Neuronal stem cell (in vitro differentiated cells): ENCODE results near the gene CELA2A.
"Not testable (repeated sequence)": the region's sequence is repeated elsewhere in the genome, so short reads cannot be mapped to it uniquely, and the experiment has no call there.

Experiments used
- DNase-seq: peaks from one replicate; pipeline ENCODE4 v3.0.0-alpha.2; 2013; ENCODE audit warnings: low spot score
- H2AFZ ChIP-seq: one replicate; pipeline ENCODE4 v1.6.1; 2013; ENCODE audit warnings: mild to moderate bottlenecking, low read length, inconsistent platforms
- H2AK5ac ChIP-seq: 2 replicates; pipeline ENCODE4 v1.6.1; 2013; ENCODE audit warnings: low read depth, mild to moderate bottlenecking, inconsistent platforms, low read length, moderate library complexity, mixed read lengths
- H2BK120ac ChIP-seq: 2 replicates; pipeline ENCODE4 v1.6.1; 2013; ENCODE audit warnings: low read depth, mild to moderate bottlenecking, inconsistent platforms, low read length, moderate library complexity, mixed read lengths
- H2BK12ac ChIP-seq: one replicate; pipeline ENCODE4 v1.6.1; 2013; ENCODE audit warnings: low read length, inconsistent platforms
- H2BK15ac ChIP-seq: 2 replicates; pipeline ENCODE4 v1.6.1; 2013; ENCODE audit warnings: mild to moderate bottlenecking, low read length, inconsistent platforms, mixed read lengths
- H2BK5ac ChIP-seq: one replicate; pipeline ENCODE4 v1.6.1; 2013; ENCODE audit warnings: inconsistent platforms, mild to moderate bottlenecking, low read length, moderate library complexity
- H3K14ac ChIP-seq: one replicate; pipeline ENCODE4 v1.6.1; 2013; ENCODE audit warnings: low read length, inconsistent platforms
- H3K18ac ChIP-seq: 2 replicates; pipeline ENCODE4 v1.6.1; 2013; ENCODE audit warnings: low read length, inconsistent platforms
- H3K23ac ChIP-seq: 2 replicates; pipeline ENCODE4 v1.6.1; 2013; ENCODE audit warnings: low read depth, mild to moderate bottlenecking, mixed read lengths, low read length, inconsistent platforms; ENCODE audit not compliant: poor library complexity
- H3K27ac ChIP-seq: replicated peaks from 3 replicates; pipeline ENCODE4 v1.5.1; 2013; ENCODE audit warnings: low read length, inconsistent platforms
- H3K27me3 ChIP-seq, 3 experiments: 2 replicates each; pipeline ENCODE4 v1.6.1; 2013; ENCODE audit warnings: low read length in 3 of 3, mild to moderate bottlenecking in 2 of 3, inconsistent platforms in 1 of 3, low read depth in 1 of 3, mixed read lengths in 1 of 3, moderate library complexity in 1 of 3; ENCODE audit not compliant: control insufficient read depth in 3 of 3, insufficient read depth in 3 of 3
- H3K36me3 ChIP-seq, 2 donors: replicated peaks in 1 of 2; 2 replicates each; pipeline ENCODE4 v1.6.1; 2013; ENCODE audit warnings: low read length in 2 of 2; ENCODE audit not compliant: control insufficient read depth in 2 of 2, insufficient read depth in 2 of 2
- H3K4ac ChIP-seq: 2 replicates; pipeline ENCODE4 v1.6.1; 2013; ENCODE audit warnings: inconsistent platforms, mild to moderate bottlenecking, low read length, moderate library complexity
- H3K4me1 ChIP-seq, 2 donors: 1 replicate in 1 of 2; 2 replicates in 1 of 2; pipeline ENCODE4 v1.6.1; 2013; ENCODE audit warnings: low read length in 2 of 2, low read depth in 1 of 2; ENCODE audit not compliant: control insufficient read depth in 2 of 2, insufficient read depth in 1 of 2
- H3K4me2 ChIP-seq: one replicate; pipeline ENCODE4 v1.6.1; 2013; ENCODE audit warnings: mild to moderate bottlenecking, low read length, inconsistent platforms; ENCODE audit not compliant: insufficient read depth, poor library complexity, severe bottlenecking
- H3K4me3 ChIP-seq, 2 donors: 2 replicates each; pipeline ENCODE4 v1.5.1; 2013; ENCODE audit warnings: low read length in 2 of 2, mild to moderate bottlenecking in 2 of 2, inconsistent platforms in 1 of 2, moderate library complexity in 1 of 2
- H3K79me1 ChIP-seq: one replicate; pipeline ENCODE4 v1.6.1; 2013; ENCODE audit warnings: low read depth, mild to moderate bottlenecking, inconsistent platforms, low read length, moderate library complexity
- H3K9ac ChIP-seq: one replicate; pipeline ENCODE4 v1.6.1; 2013; ENCODE audit warnings: mild to moderate bottlenecking, low read depth, low read length, inconsistent platforms; ENCODE audit not compliant: poor library complexity
- H3K9me3 ChIP-seq, 2 donors: replicated peaks in 1 of 2; 2 replicates each; pipeline versions ENCODE3 to v1.6.1; 2013; ENCODE audit warnings: low read length in 2 of 2, mild to moderate bottlenecking in 2 of 2, inconsistent platforms in 1 of 2, low read depth in 1 of 2, mixed read lengths in 1 of 2, moderate library complexity in 1 of 2; ENCODE audit not compliant: control insufficient read depth in 2 of 2, insufficient read depth in 1 of 2
- H4K8ac ChIP-seq: one replicate; pipeline ENCODE4 v1.6.1; 2013; ENCODE audit warnings: low read depth, mild to moderate bottlenecking, inconsistent platforms, low read length, moderate library complexity
- H4K91ac ChIP-seq: one replicate; pipeline ENCODE4 v1.6.1; 2013; ENCODE audit warnings: low read length, low read depth, mild to moderate bottlenecking, inconsistent platforms; ENCODE audit not compliant: poor library complexity
- WGBS, 2 donors: extraction: QIAGEN DNeasy Blood & Tissue Kit; methylation state at CpG; one replicate each; pipeline ENCODE4 v1.1.7; 2013; ENCODE audit warnings: missing lambda C conversion rate in 2 of 2, mixed read lengths in 1 of 2; ENCODE audit not compliant: insufficient read length in 2 of 2, insufficient replicate concordance in 1 of 2; ENCODE audit errors: extremely low coverage in 2 of 2; 5-methylcytosine and 5-hydroxymethylcytosine counted together

Gene CELA2A

GRCh38 chr1:15521206-15521906, 64.8 kb downstream of the CELA2A start:
- peaks cover 3 to 15% of the 10 kb centered on the region in 2 donors for H3K36me3 ChIP-seq
- H3K4ac ChIP-seq, H2BK120ac ChIP-seq, H3K27me3 ChIP-seq, H3K18ac ChIP-seq, H2BK5ac ChIP-seq, H2BK15ac ChIP-seq, H4K8ac ChIP-seq, H3K23ac ChIP-seq, DNase-seq, H2AK5ac ChIP-seq, H3K4me3 ChIP-seq, H2AFZ ChIP-seq, H3K27ac ChIP-seq, H3K9me3 ChIP-seq, H3K9ac ChIP-seq, H3K4me2 ChIP-seq, H3K4me1 ChIP-seq, H2BK12ac ChIP-seq, H4K91ac ChIP-seq, H3K14ac ChIP-seq, H3K79me1 ChIP-seq: not testable (repeated sequence)
- no CpG with 5 or more reads among the region's 17 CpGs for WGBS, 2 donors
